22Rv1 (cell line): ENCODE measurements around the gene CYREN.

Experiments used
- CTCF ChIP-seq: fragments of 450-650 bp; IDR thresholded peaks from 2 replicates; pipeline ENCODE4 v1.5.1; 2017; ENCODE audit warnings: mild to moderate bottlenecking
- ZFX ChIP-seq: fragments of 450-650 bp; IDR thresholded peaks from 2 replicates; pipeline ENCODE4 v1.6.1; 2017; ENCODE audit warnings: antibody characterized with exemption, borderline replicate concordance

DNA sequence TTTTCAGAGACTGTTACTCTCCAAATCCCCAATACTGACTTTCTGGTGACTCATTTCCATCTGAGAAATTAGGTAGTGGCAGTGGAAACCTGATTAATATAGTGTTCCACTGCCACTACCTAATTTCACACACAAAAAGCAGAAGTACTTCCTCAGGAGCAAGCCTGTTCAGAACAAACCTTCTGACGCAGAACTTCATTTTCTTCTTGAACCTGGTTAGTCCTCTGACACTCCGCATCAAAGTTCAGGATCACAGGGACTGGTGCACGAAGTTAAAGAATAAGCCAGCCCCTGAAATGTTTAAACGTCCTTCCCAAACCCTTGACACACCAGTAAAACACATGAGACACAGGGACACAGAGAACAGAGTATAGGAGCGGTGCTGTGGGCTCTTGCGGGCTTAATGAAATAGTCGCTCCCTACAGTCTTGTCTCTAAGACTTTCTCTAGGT is 36.5 kb upstream of the CYREN start:
- TF ChIP-seq CTCF (no peak), ZFX (no peak)
